ENCODE results near the gene VWA5A.

DNA sequence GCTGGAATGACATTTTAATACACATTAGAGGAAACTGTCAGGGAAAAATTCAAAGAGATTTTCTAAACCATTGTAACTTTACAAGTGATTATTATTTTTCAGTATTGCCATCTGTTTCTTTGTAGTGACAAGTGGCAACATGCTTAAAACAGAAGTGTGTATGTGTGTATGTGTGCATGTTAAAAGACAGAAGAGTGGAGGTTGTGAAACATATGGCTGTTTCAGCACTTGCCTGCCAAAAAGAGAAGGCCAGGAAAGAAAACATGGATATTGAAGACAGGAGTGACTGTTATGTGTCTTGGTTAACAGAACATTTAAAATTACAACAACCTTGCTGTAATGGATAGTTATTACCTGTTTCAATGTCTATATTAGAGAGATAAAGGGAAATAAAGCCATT, 24.3 kb upstream of the VWA5A start:
- TF ChIP-seq POLR2AphosphoS5 (IDR thresholded peaks at IDR 0.05; ENCODE audit: low read depth, low read length) = no peak
- TF ChIP-seq, protein P1, sequence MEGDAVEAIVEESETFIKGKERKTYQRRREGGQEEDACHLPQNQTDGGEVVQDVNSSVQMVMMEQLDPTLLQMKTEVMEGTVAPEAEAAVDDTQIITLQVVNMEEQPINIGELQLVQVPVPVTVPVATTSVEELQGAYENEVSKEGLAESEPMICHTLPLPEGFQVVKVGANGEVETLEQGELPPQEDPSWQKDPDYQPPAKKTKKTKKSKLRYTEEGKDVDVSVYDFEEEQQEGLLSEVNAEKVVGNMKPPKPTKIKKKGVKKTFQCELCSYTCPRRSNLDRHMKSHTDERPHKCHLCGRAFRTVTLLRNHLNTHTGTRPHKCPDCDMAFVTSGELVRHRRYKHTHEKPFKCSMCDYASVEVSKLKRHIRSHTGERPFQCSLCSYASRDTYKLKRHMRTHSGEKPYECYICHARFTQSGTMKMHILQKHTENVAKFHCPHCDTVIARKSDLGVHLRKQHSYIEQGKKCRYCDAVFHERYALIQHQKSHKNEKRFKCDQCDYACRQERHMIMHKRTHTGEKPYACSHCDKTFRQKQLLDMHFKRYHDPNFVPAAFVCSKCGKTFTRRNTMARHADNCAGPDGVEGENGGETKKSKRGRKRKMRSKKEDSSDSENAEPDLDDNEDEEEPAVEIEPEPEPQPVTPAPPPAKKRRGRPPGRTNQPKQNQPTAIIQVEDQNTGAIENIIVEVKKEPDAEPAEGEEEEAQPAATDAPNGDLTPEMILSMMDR (IDR thresholded peaks at IDR 0.05) = no peak
- no peak for TF ChIP-seq TCF7L2 (IDR thresholded peaks at IDR 0.05; ENCODE audit: low read depth, low read length)
- TF ChIP-seq SIN3A (IDR thresholded peaks at IDR 0.05; ENCODE audit: borderline replicate concordance, insufficient read depth, low read depth, low read length) = no peak

Measured in Panc1 (cell line).